Stimulated activated CD4-positive, alpha-beta T cell treated with anti-CD3 and anti-CD28 coated beads, Interleukin-2, amount 100 ng/mL, for 48 hours (primary cell): ENCODE measurements around the gene BCAN.
"Not testable (repeated sequence)": the region's sequence is repeated elsewhere in the genome, so short reads cannot be mapped to it uniquely, and the experiment has no call there.

Source experiments
- DNase-seq, 2 donors: peaks; one replicate each; pipeline ENCODE4 v3.0.0-alpha.2; 2020

The BCAN gene

GRCh38 chr1:156619582-156619955, 22.3 kb upstream of the BCAN start:
- DNase-seq, result no peak

DNA sequence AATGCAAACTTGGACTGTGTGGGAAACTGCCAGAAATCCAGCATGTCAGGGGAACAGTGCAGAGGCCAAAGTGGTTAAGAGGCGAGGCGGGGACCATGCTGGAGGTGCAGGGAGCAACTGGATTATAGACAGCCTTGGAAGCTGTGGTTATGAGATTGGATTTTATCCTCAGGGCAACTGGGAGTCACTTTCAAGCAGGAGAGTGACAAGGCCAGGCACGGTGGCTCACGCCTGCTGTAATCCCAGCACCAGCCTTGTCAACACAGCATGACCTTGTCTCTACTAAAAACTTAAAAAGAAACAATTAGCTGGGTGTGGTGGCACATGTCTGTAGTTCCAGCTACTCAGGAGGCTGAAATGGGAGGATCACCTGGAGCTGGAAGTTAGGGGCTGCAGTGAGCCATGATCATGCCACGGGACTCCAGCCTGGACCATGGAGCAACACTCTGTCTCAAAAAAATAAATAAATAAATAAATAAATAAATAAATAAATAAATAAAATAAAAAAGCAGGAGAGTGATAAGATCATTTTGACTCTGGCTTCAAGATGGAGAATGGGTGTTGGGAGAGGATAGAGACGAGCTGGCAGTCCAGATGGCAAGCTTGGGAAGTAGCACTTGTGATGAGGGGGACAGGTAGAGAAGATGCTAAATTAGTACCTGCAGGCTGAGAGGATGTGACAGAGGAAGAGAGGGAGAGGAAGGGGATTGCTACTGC, 19.2 kb upstream of the BCAN start:
- DNase-seq, result no peak

DNA sequence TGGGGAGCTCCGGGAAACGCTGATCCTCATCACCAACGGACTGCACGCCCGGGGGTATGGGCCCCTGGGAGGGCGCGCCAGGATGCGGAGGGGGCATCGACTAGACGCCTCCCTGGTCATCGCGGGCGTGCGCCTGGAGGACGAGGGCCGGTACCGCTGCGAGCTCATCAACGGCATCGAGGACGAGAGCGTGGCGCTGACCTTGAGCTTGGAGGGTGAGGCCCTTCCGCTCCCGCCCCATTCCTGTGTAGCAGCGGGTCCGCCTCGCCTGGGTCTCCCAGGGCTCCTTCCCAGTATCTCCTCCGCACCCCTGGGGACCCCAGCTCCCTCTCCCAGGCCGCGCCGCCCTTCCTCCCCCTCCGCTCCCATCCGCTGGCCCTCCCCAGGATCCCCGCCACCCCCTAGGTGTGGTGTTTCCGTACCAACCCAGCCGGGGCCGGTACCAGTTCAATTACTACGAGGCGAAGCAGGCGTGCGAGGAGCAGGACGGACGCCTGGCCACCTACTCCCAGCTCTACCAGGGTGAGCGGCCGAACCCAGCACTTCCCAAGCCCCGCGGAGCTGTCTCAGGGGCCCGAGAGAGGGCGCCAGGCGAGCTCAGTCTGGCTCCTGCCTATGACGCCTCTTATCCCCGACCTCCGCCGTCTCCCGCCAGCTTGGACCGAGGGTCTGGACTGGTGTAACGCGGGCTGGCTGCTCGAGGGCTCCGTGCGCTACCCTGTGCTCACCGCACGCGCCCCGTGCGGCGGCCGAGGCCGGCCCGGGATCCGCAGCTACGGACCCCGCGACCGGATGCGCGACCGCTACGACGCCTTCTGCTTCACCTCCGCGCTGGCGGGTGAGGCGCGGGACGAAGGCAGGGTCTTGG, 17.7 kb upstream of the BCAN start:
- peak in 1 of 2 donors; percentile 44 for DNase-seq

DNA sequence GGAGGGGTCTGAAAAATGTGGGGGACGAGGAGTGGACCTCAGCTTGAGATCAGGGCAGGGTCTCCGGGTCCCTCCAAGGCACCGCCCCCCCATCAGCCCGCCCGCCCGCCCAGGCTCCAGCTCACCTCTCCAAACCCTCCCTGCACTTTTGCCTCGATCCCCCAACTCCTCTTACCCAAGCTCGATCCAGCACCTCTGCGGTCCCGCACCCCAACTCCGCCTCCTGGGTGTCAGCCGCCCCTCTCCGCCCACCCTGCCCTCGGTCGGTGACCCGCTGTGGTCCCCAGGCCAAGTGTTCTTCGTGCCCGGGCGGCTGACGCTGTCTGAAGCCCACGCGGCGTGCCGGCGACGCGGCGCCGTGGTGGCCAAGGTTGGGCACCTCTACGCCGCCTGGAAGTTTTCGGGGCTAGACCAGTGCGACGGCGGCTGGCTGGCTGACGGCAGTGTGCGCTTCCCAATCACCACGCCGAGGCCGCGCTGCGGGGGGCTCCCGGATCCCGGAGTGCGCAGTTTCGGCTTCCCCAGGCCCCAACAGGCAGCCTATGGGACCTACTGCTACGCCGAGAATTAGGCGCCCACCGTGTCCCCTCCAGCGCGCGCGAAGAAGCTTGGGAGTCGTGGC, 17.0 kb upstream of the BCAN start:
- no peak for DNase-seq

DNA sequence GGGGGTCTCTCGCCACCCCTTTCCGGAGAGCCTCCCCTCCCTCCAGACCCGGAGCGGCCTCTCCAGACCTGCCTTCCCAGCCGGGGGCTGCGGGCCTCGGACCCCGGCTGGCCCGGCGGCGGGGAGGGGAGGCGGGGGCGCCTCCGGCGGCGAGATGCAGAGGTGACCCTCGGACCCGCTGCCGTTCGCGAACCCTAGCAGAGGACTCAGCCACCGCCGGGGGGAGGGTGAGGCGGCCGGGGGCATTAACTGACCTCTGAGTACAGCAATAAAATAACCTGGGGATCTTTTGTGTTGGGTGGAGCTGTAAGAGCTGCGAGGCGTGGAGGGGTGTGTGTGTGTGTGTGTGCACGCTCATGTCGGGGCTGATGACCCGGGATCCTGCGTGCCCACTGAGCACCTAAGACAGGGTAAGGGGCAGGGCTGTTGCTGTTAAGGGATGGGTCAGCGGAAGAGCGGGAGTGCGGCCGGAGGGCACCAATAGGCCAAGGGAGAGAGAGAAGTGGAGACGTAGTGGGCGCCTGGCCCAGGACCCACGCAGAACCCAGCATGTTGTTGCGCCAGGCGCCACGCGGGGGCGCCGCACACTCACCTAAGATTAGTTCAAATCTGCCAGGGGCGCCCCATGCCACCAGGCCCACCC, 16.4 kb upstream of the BCAN start:
- peak; percentile 71 to 75 for DNase-seq

GRCh38 chr1:156626079-156626438, 15.9 kb upstream of the BCAN start:
- no peak for DNase-seq

DNA sequence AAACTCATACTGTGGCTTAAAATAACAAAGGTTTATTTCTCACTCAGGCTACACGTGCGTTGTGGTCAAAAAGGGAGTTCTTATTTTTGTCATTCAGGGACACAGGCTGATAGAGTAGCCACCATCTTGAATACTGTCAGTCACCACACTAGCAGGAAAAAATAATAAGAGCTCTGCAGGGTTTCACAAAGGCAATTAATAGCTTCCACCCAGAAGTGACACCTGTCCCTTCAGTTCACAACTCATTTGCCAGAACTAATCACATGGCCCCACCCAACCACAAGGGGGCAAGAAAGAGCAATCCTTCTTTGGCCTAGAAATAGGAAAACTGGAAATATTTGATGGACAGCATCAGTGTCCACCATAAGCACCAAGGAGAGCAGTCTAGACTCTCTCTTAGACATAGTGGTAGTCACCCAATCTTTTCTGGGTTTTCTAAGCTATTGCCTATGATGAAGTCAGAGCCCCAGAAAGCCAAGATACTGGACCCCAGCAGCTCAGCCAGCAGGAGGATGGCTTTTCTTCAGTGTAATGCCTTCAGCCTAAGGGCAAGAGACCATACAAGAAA, 14.5 kb upstream of the BCAN start:
- no peak for DNase-seq

DNA sequence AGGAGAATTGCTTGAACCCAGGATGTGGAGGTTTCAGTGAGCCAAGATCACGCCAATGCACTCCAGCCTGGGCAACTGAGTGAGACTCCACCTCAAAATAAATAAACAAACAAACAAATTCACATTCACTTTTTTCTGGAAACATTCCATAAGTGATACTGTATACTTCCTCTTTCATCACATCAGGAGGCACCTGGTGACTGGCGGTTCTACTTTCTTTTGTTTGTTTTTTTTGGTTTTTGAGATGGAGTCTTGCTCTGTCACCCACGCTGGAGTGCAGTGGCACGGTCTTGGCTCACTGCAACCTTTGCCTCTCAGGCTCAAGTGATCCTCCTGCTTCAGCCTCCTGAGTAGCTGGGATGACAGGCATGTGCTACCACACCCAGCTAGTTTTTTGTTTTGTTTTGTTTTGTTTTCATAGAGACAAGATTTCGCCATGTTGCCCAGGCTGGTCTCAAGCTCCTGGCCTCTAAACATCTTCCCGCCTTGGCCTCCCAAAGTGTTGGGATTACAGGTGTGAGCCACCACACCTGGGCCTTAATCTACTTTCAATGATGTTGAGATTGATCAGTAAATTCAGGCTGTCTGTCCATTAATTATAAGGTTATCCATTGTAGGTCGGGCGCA, 12.0 kb upstream of the BCAN start:
- no peak for DNase-seq

DNA sequence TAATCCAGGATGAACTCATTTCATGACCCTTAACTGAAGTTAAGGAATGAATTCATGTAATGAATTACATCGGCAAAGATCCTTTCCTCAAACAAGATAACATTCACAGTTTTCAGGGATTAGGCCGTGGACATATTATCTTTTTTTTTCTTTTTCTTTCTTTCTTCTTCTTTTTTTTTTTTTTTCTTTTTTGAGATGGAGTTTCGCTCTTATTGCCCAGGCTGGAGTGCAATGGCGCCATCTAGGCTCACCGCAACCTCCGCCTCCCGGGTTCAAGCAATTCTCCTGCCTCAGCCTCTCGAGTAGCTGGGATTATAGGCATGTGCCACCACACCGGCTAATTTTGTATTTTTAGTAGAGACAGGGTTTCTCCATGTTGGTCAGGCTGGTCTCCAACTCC, 10.8 kb upstream of the BCAN start:
- not testable (repeated sequence) for DNase-seq

GRCh38 chr1:156632355-156632754, 9.6 kb upstream of the BCAN start:
- DNase-seq, result no peak

DNA sequence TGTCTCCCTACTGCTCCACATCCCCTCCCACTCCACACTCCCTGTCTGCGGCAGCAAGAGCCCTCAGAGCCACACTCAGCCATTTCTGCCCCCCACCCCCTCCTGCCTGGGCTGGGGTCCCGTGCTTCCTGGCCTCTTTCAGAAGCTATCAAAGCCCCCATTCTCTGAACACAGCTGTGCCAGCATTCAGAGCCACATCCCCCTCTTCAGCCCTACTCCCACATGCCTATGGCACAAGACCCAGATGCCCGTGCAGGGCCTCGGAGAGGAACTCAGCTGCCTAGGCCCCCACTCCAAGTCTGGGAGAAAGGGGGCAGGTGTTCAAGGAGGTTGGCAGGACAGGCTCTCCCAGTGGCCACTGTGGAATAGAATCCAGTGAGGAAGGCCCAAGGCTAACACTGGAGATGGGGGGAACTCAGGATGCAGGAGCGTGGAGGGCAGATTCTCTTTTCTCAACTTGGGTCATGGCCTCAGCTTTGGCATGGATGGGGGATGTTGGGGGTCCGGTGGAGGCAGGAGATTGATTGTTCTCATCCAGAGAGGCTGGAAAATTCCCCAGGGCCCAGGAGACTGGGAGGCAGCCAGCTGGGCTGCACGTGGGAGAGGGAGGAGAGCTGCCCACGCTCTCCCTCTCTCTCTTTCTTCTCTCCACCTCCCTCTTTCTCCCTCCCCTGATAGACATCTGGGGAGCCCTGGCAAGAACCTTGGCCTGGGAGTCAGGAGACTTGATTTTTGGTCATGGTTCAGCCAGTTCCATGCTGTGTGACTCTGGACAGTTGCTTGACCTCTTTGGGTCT, 3.5 kb upstream of the BCAN start:
- DNase-seq, result no peak

DNA sequence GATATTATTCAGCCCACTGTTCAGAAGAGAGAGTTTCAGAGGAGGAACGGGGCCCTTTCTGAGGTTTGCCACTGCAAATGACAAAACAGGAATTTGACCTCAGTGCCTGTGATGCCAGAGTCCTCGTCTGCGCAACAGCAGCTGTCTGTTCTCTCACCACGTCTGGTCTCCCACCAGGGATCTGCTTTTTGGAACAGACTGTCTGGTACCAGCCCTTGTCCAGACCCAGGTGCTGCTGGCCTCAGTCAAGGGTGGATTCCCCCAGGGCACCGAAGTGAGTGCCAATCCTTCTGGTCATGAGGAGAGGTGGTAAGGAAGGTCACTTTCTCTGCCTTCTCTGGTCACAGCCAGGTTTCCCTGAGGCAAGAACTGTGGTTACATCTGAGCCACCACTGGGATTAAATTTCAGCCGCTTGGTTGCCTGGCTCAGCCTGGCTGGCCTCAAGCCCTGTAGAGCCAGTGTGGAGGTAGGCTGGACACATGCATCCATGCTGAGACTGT, 2.3 kb upstream of the BCAN start:
- no peak for DNase-seq

GRCh38 chr1:156640842-156641706, 843 bp upstream of the BCAN start:
- no peak for DNase-seq

- no peak for DNase-seq
Observed at GRCh38 chr1:156642265-156643048, 540 bp downstream of the BCAN start.

GRCh38 chr1:156643049-156643777, 1.3 kb downstream of the BCAN start:
- no peak for DNase-seq

DNA sequence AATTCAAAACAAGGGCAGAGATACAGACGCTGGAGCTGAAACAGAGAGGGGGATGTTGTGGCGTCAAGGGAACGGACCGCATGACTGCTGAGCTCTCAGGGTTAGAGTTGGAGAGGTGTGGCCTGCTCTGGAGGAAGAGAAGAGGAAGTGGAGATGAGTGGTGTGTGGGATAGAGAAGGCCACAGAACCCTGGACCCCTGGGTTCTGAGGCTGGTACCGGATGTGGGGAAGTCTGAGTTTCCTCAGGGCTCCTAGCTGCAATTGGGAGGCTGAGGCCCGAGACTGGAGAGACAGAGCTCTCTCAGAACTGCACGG, 1.8 kb downstream of the BCAN start:
- DNase-seq, result no peak

DNA sequence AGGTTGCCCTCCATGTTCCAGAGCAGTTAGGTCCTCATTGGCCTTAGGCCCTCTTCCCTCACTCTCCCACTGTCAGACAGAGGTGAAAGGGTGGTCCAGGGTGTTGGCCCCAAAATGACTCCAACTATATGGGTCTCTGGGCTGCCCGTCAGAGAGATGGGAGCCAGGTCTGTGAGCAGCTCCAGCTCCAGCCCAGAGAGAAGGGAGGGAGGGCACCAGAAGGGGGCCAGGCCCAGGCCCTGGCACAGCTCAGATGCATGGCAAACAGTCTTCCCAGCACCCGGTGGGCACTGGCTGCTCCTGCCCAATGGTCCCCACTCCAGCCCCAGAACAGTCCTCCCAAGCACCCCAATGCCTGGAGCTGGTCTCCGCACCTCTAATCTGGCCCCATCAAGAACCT, 2.2 kb downstream of the BCAN start:
- no peak for DNase-seq

DNA sequence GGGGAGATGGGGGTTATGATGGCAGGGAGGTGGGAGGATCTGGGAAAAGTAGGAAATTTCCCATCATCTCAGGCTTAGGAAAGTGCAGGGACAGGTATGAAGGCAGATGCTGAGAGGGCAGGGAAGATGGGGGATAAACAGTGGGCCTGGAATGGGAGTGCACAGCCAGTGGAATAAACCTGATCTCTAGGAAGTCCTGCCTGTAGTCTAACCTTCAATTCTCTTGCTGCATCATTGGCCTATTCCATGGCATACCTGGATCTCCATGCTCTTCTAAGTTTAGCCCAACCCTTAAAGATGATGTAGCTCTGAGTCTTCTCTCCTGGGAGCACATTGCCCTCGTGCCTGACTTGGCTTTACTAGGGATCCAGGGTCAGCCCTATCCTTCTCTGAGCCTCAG, 2.7 kb downstream of the BCAN start:
- no peak for DNase-seq

DNA sequence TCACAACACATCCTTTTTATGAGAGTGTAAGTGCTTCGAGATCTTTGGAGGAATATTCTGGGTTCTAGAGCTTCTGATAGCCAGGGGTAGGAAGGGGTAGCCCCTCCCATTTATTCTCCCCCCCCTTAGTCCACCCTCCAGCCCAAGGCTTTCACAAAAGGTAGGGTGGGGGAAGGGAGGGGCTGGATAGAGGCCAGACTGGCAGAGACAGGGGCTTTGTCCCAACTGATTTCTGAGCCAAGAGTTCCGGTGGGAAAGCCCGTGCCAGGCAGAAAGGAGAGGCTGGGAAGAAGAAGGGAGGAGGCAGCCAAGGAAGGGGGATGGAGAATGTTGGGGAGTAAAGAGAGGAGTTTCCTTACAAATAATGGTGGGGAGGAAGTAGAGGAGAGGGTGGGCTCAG, 3.1 kb downstream of the BCAN start:
- no peak for DNase-seq
